H9 (cell line): ENCODE data around the gene KTI12. TPM values are rescaled to one million over a fixed set of nuclear protein-coding genes. Genes with fewer than 3 reads are reported as not detected.

Experiments
- DNase-seq: peaks from one replicate; pipeline ENCODE4 v3.0.0-alpha.2; 2017
- H2AFZ ChIP-seq: one replicate; pipeline ENCODE4 v1.6.1; 2013; ENCODE audit warnings: mild to moderate bottlenecking, low read length, control low read depth, moderate library complexity
- H2AK5ac ChIP-seq: 2 replicates; pipeline ENCODE4 v1.6.1; 2013; ENCODE audit warnings: low read length, control low read depth, mixed read lengths; ENCODE audit not compliant: insufficient read length
- H2BK120ac ChIP-seq: one replicate; pipeline ENCODE4 v1.6.1; 2013; ENCODE audit warnings: low read depth, mild to moderate bottlenecking, low read length, control low read depth, inconsistent platforms; ENCODE audit not compliant: poor library complexity, severe bottlenecking
- H2BK12ac ChIP-seq: 2 replicates; pipeline ENCODE4 v1.6.1; 2013; ENCODE audit warnings: low read length, control low read depth, mixed read lengths, low read depth; ENCODE audit not compliant: insufficient read length
- H2BK15ac ChIP-seq: 2 replicates; pipeline ENCODE4 v1.6.1; 2013; ENCODE audit warnings: low read depth, low read length, control low read depth
- H2BK20ac ChIP-seq: one replicate; pipeline ENCODE4 v1.6.1; 2013; ENCODE audit warnings: low read depth, mild to moderate bottlenecking, low read length, control low read depth, inconsistent platforms; ENCODE audit not compliant: poor library complexity, severe bottlenecking
- H2BK5ac ChIP-seq: 2 replicates; pipeline ENCODE4 v1.6.1; 2013; ENCODE audit warnings: low read length, control low read depth, mixed read lengths; ENCODE audit not compliant: insufficient read length
- H3K14ac ChIP-seq: 2 replicates; pipeline ENCODE4 v1.6.1; 2013; ENCODE audit warnings: low read length, control low read depth; ENCODE audit not compliant: insufficient read depth
- H3K18ac ChIP-seq: 2 replicates; pipeline ENCODE4 v1.6.1; 2013; ENCODE audit warnings: low read depth, mild to moderate bottlenecking, mixed read lengths, low read length, control low read depth; ENCODE audit not compliant: insufficient read length
- H3K23ac ChIP-seq: 2 replicates; pipeline ENCODE4 v1.6.1; 2013; ENCODE audit warnings: low read length, control low read depth, mixed read lengths, low read depth; ENCODE audit not compliant: insufficient read length
- H3K23me2 ChIP-seq: 2 replicates; pipeline ENCODE4 v1.6.1; 2013; ENCODE audit warnings: low read depth, mild to moderate bottlenecking, mixed read lengths, low read length, control low read depth; ENCODE audit not compliant: insufficient read length, poor library complexity, severe bottlenecking
- H3K27ac ChIP-seq: 2 replicates; pipeline ENCODE4 v1.5.1; 2013; ENCODE audit warnings: low read length, control low read depth, mixed read lengths, low read depth; ENCODE audit not compliant: insufficient read length
- H3K27me3 ChIP-seq: 2 replicates; pipeline ENCODE4 v1.6.1; 2013; ENCODE audit warnings: low read length, control low read depth, inconsistent platforms; ENCODE audit not compliant: insufficient read depth
- H3K4ac ChIP-seq: 2 replicates; pipeline ENCODE4 v1.6.1; 2013; ENCODE audit warnings: low read depth, mild to moderate bottlenecking, control low read depth, inconsistent platforms, low read length, moderate library complexity
- H3K4me1 ChIP-seq: 2 replicates; pipeline ENCODE4 v1.6.1; 2013; ENCODE audit warnings: low read length, control low read depth, inconsistent platforms; ENCODE audit not compliant: insufficient read depth
- H3K4me2 ChIP-seq: 2 replicates; pipeline ENCODE4 v1.6.1; 2013; ENCODE audit warnings: low read length, control low read depth, mixed read lengths; ENCODE audit not compliant: insufficient read length, insufficient read depth
- H3K56ac ChIP-seq: 2 replicates; pipeline ENCODE4 v1.6.1; 2013; ENCODE audit warnings: low read depth, mild to moderate bottlenecking, mixed read lengths, low read length, control low read depth; ENCODE audit not compliant: insufficient read length
- H3K79me1 ChIP-seq: 2 replicates; pipeline ENCODE4 v1.6.1; 2013; ENCODE audit warnings: low read depth, mild to moderate bottlenecking, moderate library complexity, low read length, control low read depth, inconsistent platforms; ENCODE audit not compliant: insufficient read depth, poor library complexity, severe bottlenecking
- H3K79me2 ChIP-seq: 2 replicates; pipeline ENCODE4 v1.6.1; 2013; ENCODE audit warnings: low read length, control low read depth, inconsistent platforms; ENCODE audit not compliant: insufficient read depth
- H3K9ac ChIP-seq: 2 replicates; pipeline ENCODE4 v1.6.1; 2013; ENCODE audit warnings: low read length, control low read depth, mixed read lengths; ENCODE audit not compliant: insufficient read length; ENCODE audit errors: extremely low read depth
- H3K9me3 ChIP-seq: one replicate; pipeline ENCODE4 v1.6.1; 2013; ENCODE audit warnings: low read depth, low read length, inconsistent platforms; ENCODE audit not compliant: control insufficient read depth
- H3T11ph ChIP-seq: one replicate; pipeline ENCODE4 v1.6.1; 2013; ENCODE audit warnings: mild to moderate bottlenecking, low read length, control low read depth, inconsistent platforms
- H4K20me1 ChIP-seq: one replicate; pipeline ENCODE4 v1.6.1; 2013; ENCODE audit not compliant: control insufficient read depth, insufficient read length, insufficient read depth
- H4K5ac ChIP-seq: 2 replicates; pipeline ENCODE4 v1.6.1; 2013; ENCODE audit warnings: low read depth, mild to moderate bottlenecking, mixed read lengths, low read length, control low read depth; ENCODE audit not compliant: insufficient read length
- H4K8ac ChIP-seq: replicated peaks from 2 replicates; pipeline ENCODE4 v1.6.1; 2013; ENCODE audit warnings: low read length, control low read depth, mixed read lengths, low read depth; ENCODE audit not compliant: insufficient read length
- H4K91ac ChIP-seq: 2 replicates; pipeline ENCODE4 v1.6.1; 2013; ENCODE audit warnings: low read depth, mild to moderate bottlenecking, moderate library complexity, mixed read lengths, low read length, control low read depth; ENCODE audit not compliant: insufficient read length
- H3K27ac Mint-ChIP-seq, 3 experiments: 2 replicates in 2 of 3; 3 replicates in 1 of 3; pipeline ENCODE4 v1.8.0; 2020 to 2021; ENCODE audit warnings: mixed read lengths in 3 of 3, mild to moderate bottlenecking in 1 of 3, moderate library complexity in 1 of 3
- H3K27me3 Mint-ChIP-seq: 2 replicates; pipeline ENCODE4 v1.8.0; 2021; ENCODE audit warnings: low read depth, mild to moderate bottlenecking, moderate library complexity, mixed read lengths
- H3K36me3 Mint-ChIP-seq, 3 experiments: 2 replicates in 2 of 3; 3 replicates in 1 of 3; pipeline ENCODE4 v1.8.0; 2020 to 2021; ENCODE audit warnings: low read depth in 3 of 3, mixed read lengths in 3 of 3; ENCODE audit not compliant: insufficient read depth in 1 of 3
- H3K4me1 Mint-ChIP-seq, 2 experiments: 2 replicates each; pipeline ENCODE4 v1.8.0; 2020; ENCODE audit warnings: mixed read lengths in 2 of 2
- H3K4me3 Mint-ChIP-seq, 2 experiments: 2 replicates in 1 of 2; 3 replicates in 1 of 2; pipeline ENCODE4 v1.8.0; 2020 to 2021; ENCODE audit warnings: mild to moderate bottlenecking in 2 of 2, mixed read lengths in 2 of 2, moderate library complexity in 1 of 2
- H3K9me3 Mint-ChIP-seq, 2 experiments: 2 replicates in 1 of 2; 3 replicates in 1 of 2; pipeline ENCODE4 v1.8.0; 2020; ENCODE audit warnings: mild to moderate bottlenecking in 2 of 2, mixed read lengths in 2 of 2, moderate library complexity in 1 of 2
- WGBS: extraction: QIAGEN DNeasy Blood & Tissue Kit; methylation state at CpG from one replicate; pipeline ENCODE4 v1.1.7; 2013; ENCODE audit warnings: missing lambda C conversion rate, low lambda C conversion rate, mixed read lengths; ENCODE audit not compliant: insufficient read length; ENCODE audit errors: extremely low coverage; 5-methylcytosine and 5-hydroxymethylcytosine counted together
- total RNA-seq: library from RNA; stranded (reverse); gene quantifications from 2 replicates; pipeline ENCODE4 v1.2.1, GENCODE V29; 2021
- TF ChIP-seq, protein P1 (sequence below): fragments of 200-600 bp; sonication (generic); conservative IDR thresholded peaks from 3 replicates; pipeline ENCODE4 v1.8.0; 2021; ENCODE audit warnings: antibody characterized with exemption, mild to moderate bottlenecking

Gene KTI12
- total RNA-seq, 1 experiment from 2014 or later = 16.7 TPM

DNA sequence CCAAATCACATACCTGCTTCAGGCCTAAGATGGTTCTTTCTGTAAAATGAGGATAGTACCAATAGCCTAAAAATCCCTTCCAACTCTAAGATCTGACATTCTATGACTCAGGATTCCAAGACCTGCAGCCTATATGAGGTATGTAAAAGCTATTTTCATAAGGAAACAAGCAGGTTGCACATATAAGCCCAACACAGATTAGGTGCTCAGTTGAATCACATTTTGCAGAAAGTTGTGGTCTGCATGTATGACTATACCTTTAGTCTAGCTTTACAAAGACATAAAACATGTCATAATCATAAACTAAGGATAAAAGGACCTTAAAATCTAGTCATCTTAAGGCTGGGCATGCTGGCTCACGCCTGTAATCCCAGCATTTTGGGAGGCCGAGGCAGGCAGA, 7.3 kb downstream of the KTI12 start:
- Histone ChIP-seq H3K79me1 (no peaks in the 10 kb centered on the region), H3K4me2 (no peak overlapping the region), H3T11ph (no peak overlapping the region), H3K4me1 (no peaks in the 10 kb centered on the region), H3K4ac (no peak overlapping the region), H2BK15ac (no peak overlapping the region), H3K18ac (no peak overlapping the region), H2BK20ac (no peak overlapping the region), H4K20me1 (no peaks in the 10 kb centered on the region), H3K79me2 (no peaks in the 10 kb centered on the region), H3K27me3 (no peaks in the 10 kb centered on the region), H4K8ac (no peak overlapping the region), H3K14ac (no peak overlapping the region), H2AK5ac (no peak overlapping the region), H3K23me2 (no peaks in the 10 kb centered on the region), H3K23ac (no peak overlapping the region), H2BK5ac (no peak overlapping the region), H3K9ac (no peak overlapping the region), H2BK120ac (no peak overlapping the region), H3K56ac (no peak overlapping the region), H4K91ac (no peak overlapping the region), H3K9me3 (no peaks in the 10 kb centered on the region), H2BK12ac (no peak overlapping the region), H4K5ac (no peak overlapping the region), H2AFZ (no peak overlapping the region), H3K27ac (no peak overlapping the region)
- WGBS = no CpG with 5 or more reads among the region's 2 CpGs
- no peaks in the 10 kb centered on the region for H3K27me3 Mint-ChIP-seq
- H3K27ac Mint-ChIP-seq = no peak overlapping the region
- no peaks in the 10 kb centered on the region for H3K9me3 Mint-ChIP-seq
- H3K4me3 Mint-ChIP-seq = no peak overlapping the region
- TF ChIP-seq, protein P1, sequence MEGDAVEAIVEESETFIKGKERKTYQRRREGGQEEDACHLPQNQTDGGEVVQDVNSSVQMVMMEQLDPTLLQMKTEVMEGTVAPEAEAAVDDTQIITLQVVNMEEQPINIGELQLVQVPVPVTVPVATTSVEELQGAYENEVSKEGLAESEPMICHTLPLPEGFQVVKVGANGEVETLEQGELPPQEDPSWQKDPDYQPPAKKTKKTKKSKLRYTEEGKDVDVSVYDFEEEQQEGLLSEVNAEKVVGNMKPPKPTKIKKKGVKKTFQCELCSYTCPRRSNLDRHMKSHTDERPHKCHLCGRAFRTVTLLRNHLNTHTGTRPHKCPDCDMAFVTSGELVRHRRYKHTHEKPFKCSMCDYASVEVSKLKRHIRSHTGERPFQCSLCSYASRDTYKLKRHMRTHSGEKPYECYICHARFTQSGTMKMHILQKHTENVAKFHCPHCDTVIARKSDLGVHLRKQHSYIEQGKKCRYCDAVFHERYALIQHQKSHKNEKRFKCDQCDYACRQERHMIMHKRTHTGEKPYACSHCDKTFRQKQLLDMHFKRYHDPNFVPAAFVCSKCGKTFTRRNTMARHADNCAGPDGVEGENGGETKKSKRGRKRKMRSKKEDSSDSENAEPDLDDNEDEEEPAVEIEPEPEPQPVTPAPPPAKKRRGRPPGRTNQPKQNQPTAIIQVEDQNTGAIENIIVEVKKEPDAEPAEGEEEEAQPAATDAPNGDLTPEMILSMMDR = no peak
- peaks cover 3% of the 10 kb centered on the region in 2 experiments for H3K4me1 Mint-ChIP-seq
- peaks cover 19 to 58% (median 50%) of the 10 kb centered on the region in 3 experiments; a peak in 6 of 7 replicates for H3K36me3 Mint-ChIP-seq
- no peak for DNase-seq
